T47D (cell line): ENCODE results near the gene KLK5.

ENCODE experiments used
- DNase-seq, 2 experiments: peaks; one replicate each; pipeline versions ENCODE4 v3.0.0 to v3.0.0-alpha.2; 2011 to 2012; ENCODE audit warnings: low read depth in 1 of 2, low spot score in 1 of 2
- JUND ChIP-seq: IDR thresholded peaks from 2 replicates; pipeline ENCODE4 v1.6.1; 2012; ENCODE audit warnings: low read depth
- in situ Hi-C: cut with HindIII; loops from 2 replicates; pipeline ENCODE4 v1.10.0; 2016; ENCODE audit warnings: low sequenced_read_pairs, low pct_unique_long_range_greater_than_20kb

Gene KLK5

GRCh38 chr19:50963381-50963780 lies 10.5 kb upstream of the KLK5 start:
- DNase-seq = no peak
- no peak for TF ChIP-seq JUND
- in situ Hi-C loops = no loop called here

GRCh38 chr19:50962245-50962644 lies 9.4 kb upstream of the KLK5 start:
- in situ Hi-C loops = no loop called here
- no peak for TF ChIP-seq JUND
- DNase-seq = no peak

DNA sequence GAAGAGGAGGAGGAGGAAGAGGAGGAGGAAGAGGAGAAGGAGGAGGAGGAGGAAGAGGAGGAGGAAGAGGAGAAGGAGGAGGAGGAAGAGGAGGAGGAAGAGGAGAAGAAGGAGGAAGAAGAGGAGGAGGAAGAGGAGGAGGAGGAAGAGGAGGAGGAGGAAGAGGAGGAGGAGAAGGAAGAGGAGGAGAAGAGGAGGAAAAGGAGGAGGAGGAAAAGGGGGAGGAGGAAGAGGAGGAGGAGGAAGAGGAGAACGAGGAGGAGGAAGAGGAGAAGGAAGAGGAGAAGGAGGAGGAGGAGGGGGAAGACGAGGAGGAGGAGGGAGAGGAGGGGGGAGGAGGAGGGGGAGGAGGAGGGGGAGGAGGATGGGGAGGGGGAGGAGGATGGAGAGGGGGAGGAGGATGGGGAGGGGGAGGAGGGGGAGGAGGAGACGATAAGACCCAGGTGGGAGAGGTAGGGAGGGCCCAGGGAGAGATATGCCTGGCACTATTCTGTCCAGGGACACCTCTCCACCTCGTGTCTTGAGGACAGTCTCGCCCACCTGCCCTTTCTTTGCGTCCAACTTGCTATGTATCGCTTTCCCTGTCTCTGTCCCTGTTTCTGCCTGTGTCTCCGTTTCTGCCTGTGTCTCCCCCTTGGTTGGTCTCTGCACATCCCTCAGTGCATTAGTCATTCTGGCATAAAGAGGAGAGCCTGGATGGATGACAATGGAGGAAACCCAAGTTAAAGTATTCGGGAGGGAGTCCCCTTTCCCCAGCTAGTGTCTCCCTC lies 7.1 kb upstream of the KLK5 start:
- no peak for DNase-seq
- TF ChIP-seq JUND = no peak
- in situ Hi-C loops = no loop called here

DNA sequence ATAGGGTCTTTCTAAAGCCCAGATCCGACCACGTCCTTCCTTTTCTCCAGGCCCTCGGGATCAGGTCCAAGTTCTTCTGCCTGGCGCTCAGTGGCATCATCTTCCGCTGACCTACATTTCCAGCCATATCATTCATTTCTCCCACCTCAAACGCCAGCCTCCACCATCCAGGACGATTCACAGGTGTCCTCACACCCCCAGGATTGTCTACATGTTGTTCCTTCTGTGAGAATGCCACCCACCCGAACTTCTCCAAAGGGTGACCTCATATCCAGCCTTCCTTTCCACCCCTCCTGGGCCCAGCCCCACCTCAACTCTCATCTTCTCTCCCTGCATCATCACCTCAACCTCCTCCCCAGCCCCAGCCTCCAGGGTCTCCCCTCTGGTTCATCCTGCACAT lies 4.7 kb upstream of the KLK5 start:
- in situ Hi-C loops = no loop called here
- no peak for TF ChIP-seq JUND
- DNase-seq = no peak

DNA sequence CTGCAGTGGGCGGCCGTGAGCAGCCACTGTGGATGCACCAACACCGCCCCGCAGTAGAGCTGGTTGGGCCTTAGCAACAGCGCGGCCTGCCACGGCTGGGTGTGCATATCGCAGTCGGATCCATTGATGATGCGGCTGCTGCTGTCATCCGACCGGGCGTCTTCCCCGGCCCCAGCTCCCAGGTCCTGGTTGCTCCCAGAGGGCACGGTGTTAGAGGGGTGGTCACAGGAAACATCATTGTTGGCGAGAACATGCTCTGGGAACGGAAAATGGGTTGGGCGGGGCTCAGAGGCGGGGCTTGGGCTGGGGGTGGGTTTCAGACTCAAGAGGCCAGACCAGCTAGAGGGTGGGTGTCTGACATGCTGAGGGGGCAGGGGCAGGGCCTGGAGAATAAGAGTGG lies 3.0 kb downstream of the KLK5 start:
- in situ Hi-C loops = no loop called here
- TF ChIP-seq JUND = no peak
- no peak for DNase-seq

DNA sequence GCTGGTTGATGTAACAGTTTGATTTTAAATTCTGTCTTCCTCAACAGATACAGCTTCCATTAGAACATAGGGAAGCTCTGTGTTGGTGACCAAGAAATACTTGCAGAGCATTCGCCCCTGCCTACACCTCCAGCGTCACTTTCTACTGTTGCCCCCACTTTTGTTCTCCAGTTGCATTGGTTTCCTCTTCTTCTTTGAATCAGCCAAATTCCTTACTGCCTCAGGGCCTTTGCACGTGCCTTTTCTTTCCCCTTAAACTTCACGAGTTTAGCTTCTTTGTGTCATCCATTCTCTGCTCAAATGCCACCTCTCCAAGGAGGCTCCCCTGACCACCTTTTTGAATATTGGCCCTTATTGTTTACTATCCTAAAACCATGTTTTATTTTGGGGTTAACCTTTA lies 5.7 kb downstream of the KLK5 start:
- no peak for TF ChIP-seq JUND
- in situ Hi-C loops = no loop called here
- no peak for DNase-seq

DNA sequence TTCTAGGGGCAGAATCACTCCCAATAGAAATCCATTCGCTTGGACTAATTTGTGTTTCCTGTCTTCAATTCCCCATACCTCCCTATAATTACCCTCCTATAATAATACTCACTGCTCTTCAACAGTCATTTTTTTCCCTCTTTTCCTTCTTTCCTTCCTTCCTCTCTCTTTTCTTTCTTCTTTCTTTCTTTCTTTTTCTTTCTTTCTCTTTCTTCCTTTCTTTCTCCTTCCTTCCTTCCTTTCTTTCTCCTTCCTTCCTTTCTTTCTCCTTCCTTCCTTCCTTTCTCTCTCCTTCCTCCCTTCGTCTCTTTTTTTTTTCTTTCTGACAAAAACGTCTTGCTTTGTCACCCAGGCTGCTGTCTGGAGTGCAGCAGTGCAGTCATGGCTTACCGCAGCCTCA lies 8.0 kb downstream of the KLK5 start:
- in situ Hi-C loops = no loop called here

GRCh38 chr19:50943074-50943828 lies 9.6 kb downstream of the KLK5 start:
- DNase-seq = no peak
- no peak for TF ChIP-seq JUND
- in situ Hi-C loops = no loop called here

More for the DNA sequence above, 8.0 kb downstream of the KLK5 start:
- no peak for TF ChIP-seq JUND
- DNase-seq = no peak

GRCh38 chr19:50939596-50939995 lies 13.2 kb downstream of the KLK5 start:
- in situ Hi-C loops = no loop called here
- DNase-seq = no peak
- TF ChIP-seq JUND = no peak

DNA sequence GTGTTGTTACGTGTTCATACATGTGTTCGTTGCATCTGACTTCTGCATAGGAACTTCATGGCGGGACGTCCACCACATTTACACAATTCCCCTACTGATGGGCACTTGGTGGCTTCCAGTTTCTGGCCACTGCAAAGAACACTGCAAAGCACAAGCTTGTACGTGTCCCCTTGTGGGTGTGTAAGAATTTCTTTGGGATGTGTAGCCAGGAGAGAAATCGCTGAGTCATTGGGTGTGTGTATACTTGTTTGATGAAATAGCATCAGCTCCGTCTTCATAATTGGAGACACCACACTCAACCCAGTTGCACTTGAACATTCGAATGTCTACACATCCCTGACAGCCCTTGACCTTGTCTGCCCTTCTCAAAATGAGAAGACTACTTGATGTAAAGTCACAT lies 19.2 kb downstream of the KLK5 start:
- TF ChIP-seq JUND = no peak
- in situ Hi-C loops = no loop called here
- peak in 1 of 2 experiments; percentile 27 for DNase-seq

DNA sequence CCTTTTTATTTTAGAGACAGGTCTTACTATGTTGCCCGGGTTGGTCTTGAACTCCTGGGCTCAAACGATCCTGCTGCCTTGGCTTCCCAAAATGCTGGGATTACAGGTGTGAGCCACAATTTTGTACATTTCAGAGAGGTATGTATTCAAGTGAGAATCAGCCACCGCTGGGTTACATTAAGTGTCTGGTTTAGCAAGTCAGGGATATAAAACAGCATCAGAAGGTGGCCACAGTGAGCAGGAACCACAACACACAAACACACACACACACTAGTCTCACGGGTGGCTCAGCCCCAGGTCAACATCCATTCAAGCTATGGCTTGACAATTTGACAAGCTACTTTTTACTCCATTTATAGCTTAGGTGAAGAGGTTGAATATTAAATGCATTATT lies 20.2 kb downstream of the KLK5 start:
- peak in 1 of 2 experiments; percentile 35 for DNase-seq
- no peak for TF ChIP-seq JUND
- in situ Hi-C loops = no loop called here

DNA sequence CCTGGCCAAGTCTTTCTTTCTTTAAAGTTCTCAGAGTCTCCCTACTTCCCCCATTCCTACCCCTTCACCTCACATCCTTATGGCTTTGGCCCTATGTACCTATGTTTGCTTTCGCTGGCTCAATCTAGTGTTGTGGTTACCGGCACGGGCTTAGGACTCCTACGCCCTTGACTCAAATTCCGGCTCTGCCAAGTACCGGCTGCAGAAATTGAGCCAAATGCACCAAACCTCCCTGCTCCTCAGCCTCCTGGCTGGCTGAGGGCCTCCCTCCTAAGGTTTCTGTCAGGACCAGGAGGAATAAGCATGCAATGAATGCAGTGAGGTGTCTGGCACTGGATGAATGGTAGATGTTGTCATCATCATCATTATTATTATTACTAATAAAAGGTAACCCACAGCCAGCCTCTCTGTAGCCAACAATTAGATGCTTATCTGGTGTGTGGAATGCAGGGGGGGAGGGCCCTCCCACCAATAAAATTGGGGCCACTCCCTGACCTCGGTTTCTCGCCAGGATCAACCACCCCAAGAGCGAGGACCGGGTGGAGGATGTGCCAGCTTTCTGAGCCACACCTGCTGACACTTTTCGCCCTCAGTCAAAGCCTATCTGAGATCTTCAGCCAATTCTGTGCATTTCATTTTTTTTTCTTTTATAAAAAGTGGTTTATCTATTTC lies 20.7 kb downstream of the KLK5 start:
- peak in 1 of 2 experiments; percentile 64 for DNase-seq
- in situ Hi-C loops = no loop called here
- no peak for TF ChIP-seq JUND

- no peak for DNase-seq
- in situ Hi-C loops = no loop called here
- TF ChIP-seq JUND = no peak
Observed at GRCh38 chr19:50931023-50931422, 21.8 kb downstream of the KLK5 start.

DNA sequence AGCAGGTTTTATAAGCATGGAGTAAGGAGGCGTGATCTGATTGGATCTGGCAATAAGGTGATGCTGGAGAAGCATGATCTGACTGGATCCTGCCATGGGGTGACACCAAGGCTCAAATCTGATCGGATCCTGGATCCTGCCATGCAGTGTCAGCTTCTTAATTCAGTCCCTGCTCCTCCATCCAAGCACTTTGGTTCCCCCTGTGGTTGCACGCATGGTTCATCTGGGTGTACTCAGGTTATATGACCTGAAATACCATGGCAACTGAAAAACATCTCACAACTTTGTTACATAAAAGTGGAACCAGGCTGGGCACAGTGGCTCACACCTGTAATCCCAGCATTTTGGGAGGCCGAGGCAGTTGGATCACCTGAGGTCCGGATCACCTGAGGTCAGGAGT lies 24.0 kb downstream of the KLK5 start:
- in situ Hi-C loops = no loop called here
- peak in 1 of 2 experiments; percentile 24 for DNase-seq
- TF ChIP-seq JUND = no peak
